TTC549 (cell line): Measurements from ENCODE around the gene ECI1.
"Not testable (repeated sequence)": the region's sequence is repeated elsewhere in the genome, so short reads cannot be mapped to it uniquely, and the experiment has no call there.

Experiments used
- FAIRE-seq: peaks from 2 replicates; lab custom pipeline; 2012; peaks lifted over from hg19 to GRCh38; lab: Jason Lieb, UNC

Gene ECI1

GRCh38 chr16:2252806-2253148 is 1.4 kb upstream of the ECI1 start:
- FAIRE-seq, result no peak

GRCh38 chr16:2250652-2251295 is 613 bp downstream of the ECI1 start:
- FAIRE-seq, result no peak

- FAIRE-seq, result no peak
Measured at GRCh38 chr16:2246301-2246885, 5.0 kb downstream of the ECI1 start.

DNA sequence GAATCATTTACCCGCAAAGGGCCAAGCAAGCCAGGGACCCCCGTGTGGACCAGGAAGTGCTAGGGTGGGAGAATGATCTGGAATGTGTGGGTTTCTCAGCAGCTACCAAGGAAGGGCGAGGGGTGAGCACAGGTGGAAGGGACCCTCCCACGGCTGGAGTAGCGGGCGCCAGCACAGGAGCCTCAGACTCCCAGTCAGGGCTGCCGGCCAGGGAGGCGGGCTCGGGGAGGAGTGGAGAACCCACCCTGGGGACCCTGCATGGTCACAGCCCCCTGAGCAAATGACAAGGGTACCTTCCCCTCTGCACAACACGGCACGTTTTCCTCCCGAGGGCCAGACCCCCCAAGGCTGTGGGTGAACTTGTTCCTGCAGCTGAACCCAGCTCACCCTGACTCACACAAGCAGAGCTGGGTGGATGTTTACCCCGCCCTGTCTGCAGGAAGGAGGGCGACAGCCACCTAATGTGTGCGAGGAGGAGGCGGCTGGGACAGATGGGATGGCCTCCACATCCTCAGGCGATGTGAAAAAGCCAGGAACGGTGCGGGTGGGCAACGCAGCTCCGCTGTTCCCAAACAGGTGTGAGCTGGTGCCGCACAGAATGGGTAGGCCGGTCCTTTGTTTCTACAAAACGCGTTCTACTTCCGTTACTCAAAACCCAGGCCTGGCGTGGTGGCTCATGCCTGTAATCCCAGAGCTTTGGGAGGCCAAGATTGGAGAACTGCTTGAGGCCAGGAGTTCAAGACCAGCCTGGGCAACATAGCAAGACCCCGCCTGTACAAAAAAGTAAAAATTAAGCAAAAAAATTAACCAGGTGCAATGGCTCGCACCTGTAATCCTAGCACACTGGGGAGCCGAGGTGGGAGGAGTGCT is 6.2 kb downstream of the ECI1 start:
- FAIRE-seq, result no peak

DNA sequence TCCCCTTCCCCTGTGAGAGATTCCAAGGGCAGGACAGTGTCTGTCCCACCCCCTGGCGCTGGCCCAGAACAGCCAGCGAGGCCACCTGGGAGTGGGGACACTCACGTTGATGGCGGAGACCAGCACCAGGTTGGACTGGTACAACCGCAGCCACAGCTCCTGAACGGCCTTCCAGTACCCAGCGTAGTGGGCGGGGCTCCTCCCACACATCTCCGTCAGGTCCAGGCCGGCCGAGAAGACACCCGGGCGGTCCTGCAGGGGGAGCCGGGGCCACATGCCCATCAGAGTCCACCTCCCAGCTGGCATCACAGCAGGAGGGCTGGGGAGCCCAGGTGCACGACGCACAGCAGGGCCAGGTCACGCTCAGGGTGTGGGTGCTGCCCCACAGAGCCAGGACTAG is 7.1 kb downstream of the ECI1 start:
- FAIRE-seq, result no peak

GRCh38 chr16:2243781-2244180 is 7.6 kb downstream of the ECI1 start:
- no peak for FAIRE-seq

GRCh38 chr16:2243031-2243528 is 8.3 kb downstream of the ECI1 start:
- FAIRE-seq, result no peak

- FAIRE-seq, result no peak
Measured at GRCh38 chr16:2242598-2242997, 8.8 kb downstream of the ECI1 start.

GRCh38 chr16:2240331-2240730 is 11.1 kb downstream of the ECI1 start:
- not testable (repeated sequence) for FAIRE-seq

DNA sequence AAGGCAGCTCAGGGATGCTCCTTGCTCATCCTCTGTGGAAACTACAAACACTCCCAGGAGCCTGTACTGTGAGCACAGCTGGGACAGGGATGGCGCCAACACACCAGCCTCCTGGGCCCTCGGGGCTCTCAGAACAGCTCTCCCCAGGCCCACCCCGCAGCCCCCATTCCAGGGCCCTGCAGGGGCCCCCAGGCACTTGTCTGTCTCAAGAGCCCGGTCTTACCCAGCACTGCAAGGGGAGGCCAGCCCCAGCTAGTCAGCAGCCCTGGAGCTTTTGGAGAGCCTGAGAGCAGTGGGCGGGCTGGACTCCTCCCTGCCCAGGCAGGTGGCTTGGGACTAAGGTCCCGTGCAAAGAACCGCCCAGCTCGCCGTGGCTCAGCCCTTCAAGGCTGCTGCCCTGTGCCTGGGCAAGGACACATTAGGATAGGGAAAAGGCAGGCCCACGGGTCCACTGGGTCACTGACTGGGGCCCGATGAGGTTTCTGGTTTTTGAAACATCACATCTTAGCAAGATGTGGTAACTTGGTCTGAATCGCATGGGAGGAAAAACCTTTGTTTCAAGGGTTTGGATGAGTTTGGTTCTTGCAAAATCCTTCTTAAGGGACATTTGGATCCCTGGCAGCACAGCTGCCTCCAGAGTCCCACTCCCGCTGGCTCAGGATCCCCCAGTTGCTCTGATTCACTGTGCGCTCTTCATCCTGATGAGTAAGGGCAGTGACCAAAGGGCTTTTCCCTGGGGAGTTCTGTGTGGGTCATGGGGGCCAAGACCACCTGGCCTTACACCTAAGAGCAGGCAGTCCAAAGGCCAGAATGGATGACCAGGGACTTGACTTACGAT is 12.3 kb downstream of the ECI1 start:
- no peak for FAIRE-seq

- FAIRE-seq, result no peak
Measured at GRCh38 chr16:2238150-2238837, 13.1 kb downstream of the ECI1 start.

DNA sequence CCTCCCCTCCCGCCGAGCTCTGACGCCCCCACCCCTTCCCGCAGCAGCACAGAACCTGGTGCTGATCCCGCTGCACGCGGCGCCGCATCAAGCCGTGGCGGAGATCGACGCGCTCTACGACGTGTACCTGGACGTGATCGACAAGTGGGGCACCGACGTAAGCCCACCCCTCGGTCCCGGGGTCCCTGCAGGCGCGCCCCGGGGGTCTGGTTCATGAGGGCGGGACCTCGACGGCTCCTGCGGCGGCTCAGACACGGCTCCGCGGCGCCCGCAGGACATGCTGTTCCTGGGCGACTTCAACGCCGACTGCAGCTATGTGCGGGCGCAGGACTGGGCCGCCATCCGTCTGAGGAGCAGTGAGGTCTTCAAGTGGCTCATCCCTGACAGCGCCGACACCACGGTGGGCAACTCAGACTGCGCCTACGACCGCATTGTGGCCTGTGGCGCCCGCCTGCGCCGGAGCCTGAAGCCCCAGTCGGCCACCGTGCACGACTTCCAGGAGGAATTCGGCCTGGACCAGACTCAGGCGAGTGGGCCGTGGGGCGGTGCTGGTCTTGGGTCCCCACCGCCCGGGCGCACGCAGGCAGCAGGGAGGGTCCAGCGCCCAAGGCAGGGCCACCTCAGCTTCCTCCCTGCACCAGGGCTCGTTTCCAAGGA is 13.8 kb downstream of the ECI1 start:
- no peak for FAIRE-seq

- no peak for FAIRE-seq
Measured at GRCh38 chr16:2237102-2237482, 14.3 kb downstream of the ECI1 start.

- no peak for FAIRE-seq
Measured at GRCh38 chr16:2236337-2237101, 14.9 kb downstream of the ECI1 start, which contains the start of gene DNASE1L2. Gene DNASE1L2, plus strand, starts transcription at chr16:2236444. Its CDS starts 373 bp downstream, at chr16:2236817.

DNA sequence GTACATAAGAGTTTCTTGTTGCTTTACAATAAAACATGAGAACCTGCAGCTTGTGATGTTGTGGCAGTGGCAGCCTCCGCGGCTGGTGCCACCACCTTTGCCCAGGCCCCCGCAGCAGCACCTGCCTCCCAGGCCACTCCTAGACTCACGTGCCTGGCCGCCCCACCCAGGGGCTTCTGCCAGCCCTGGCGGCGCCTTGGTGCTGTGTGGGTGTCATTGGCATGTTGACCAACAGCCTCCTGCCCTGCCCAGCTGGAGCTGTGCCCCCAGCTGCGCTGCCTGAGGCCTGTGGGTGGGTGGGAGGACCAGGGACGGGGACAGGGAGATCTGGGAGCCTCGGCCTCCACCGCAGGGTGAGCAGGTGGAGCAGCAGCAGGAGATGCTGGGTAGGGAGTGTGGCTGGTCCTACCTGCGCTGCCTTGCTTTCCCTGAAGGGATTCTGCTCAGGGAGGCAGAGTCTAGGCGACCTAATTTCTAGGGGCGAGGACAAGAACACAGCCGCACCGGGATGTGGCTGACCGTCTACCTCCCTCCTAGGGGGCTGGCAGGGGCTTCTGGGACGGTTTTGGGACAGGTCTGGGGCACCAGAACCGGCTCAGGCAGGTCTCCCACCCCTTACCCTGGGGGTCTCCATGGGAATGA is 15.6 kb downstream of the ECI1 start:
- no peak for FAIRE-seq

DNA sequence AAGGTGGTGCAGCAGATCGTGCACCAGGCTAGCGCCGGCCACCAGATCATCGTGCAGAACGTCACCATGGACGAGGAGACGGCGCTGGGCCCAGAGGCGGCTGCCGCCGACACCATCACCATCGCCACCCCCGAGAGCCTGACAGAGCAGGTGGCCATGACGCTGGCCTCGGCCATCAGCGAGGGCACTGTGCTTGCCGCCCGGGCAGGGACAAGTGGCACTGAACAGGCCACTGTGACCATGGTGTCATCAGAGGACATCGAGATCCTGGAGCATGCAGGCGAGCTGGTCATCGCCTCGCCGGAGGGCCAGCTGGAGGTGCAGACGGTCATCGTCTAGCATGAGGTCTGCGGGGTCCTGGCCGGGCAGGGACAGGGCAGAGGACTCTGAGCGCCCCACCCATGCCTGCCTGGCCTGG is 16.1 kb downstream of the ECI1 start:
- no peak for FAIRE-seq

DNA sequence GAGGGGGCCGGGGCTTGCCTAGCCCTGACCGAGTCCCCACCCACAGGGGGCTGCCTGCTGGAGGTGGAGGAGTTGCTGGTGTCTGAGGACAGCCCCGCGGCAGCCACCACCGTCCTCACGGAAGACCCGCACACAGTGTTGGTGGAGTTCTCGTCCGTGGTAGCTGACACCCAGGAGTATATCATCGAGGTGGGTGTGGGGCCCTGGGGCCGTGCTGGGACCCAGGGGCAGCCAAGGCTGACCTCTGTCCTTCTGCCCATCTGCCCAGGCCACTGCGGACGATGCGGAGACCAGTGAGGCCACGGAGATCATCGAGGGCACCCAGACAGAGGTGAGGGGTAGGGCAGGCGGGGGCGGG is 16.6 kb downstream of the ECI1 start:
- no peak for FAIRE-seq

- no peak for FAIRE-seq
Measured at GRCh38 chr16:2233872-2234812, 17.2 kb downstream of the ECI1 start.
